ENCODE data around the gene USP17L21.
"Not testable (repeated sequence)": the region's sequence is repeated elsewhere in the genome, so short reads cannot be mapped to it uniquely, and the experiment has no call there.

DNA sequence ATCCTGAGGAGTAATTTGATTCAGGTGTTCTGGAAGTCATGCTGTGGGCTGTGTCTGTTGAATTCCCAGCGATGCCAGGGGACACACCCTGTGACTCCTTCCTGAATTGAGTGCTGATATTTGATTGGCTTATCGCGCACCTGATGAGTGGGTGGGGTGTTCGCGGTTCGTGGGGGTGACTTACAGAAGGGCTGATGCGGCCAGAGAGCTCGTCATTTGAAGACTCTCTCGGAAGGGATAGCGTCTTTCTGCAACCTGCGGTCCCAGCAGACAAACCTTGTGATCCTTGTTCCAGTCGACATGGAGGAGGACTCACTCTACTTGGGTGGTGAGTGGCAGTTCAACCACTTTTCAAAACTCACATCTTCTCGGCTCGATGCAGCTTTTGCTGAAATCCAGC lies 38.1 kb upstream of the USP17L21 start, which contains the start of gene USP17L13:
- TF ChIP-seq, protein P1, sequence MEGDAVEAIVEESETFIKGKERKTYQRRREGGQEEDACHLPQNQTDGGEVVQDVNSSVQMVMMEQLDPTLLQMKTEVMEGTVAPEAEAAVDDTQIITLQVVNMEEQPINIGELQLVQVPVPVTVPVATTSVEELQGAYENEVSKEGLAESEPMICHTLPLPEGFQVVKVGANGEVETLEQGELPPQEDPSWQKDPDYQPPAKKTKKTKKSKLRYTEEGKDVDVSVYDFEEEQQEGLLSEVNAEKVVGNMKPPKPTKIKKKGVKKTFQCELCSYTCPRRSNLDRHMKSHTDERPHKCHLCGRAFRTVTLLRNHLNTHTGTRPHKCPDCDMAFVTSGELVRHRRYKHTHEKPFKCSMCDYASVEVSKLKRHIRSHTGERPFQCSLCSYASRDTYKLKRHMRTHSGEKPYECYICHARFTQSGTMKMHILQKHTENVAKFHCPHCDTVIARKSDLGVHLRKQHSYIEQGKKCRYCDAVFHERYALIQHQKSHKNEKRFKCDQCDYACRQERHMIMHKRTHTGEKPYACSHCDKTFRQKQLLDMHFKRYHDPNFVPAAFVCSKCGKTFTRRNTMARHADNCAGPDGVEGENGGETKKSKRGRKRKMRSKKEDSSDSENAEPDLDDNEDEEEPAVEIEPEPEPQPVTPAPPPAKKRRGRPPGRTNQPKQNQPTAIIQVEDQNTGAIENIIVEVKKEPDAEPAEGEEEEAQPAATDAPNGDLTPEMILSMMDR (conservative IDR thresholded peaks at IDR 0.05; ENCODE audit: low read length), result not testable (repeated sequence)
- not testable (repeated sequence) for TF ChIP-seq EZH2phosphoT487 (IDR thresholded peaks at IDR 0.05; ENCODE audit: borderline replicate concordance)
